GM18502 (cell line): ENCODE results near the gene UBE2E2.
A peak's percentile ranks its signal among the peaks of the same experiment; 100 is the strongest.

Source experiments
- ATAC-seq: cut with Tn5 transposase; IDR thresholded peaks from one replicate; pipeline ENCODE4 v1.9.1; 2021; ENCODE audit warnings: mild to moderate bottlenecking; ENCODE audit not compliant: unreplicated experiment, poor library complexity

Gene UBE2E2

GRCh38 chr3:23192816-23193215, 10.3 kb upstream of the UBE2E2 start:
- no peak for ATAC-seq

GRCh38 chr3:23193831-23194230, 9.3 kb upstream of the UBE2E2 start:
- no peak for ATAC-seq

- ATAC-seq: no peak
These were observed 4.3 kb upstream of the UBE2E2 start for GRCh38 chr3:23198801-23199200.

- ATAC-seq: no peak
These were observed 3.5 kb upstream of the UBE2E2 start for GRCh38 chr3:23199649-23200048.

- no peak for ATAC-seq
These were observed 1.8 kb upstream of the UBE2E2 start for GRCh38 chr3:23201154-23201838.

GRCh38 chr3:23202203-23202920, 765 bp upstream of the UBE2E2 start:
- ATAC-seq: peak; percentile 35

GRCh38 chr3:23203708-23204330, 692 bp downstream of the UBE2E2 start:
- peak; percentile 28 for ATAC-seq

- no peak for ATAC-seq
These were observed 3.2 kb downstream of the UBE2E2 start for GRCh38 chr3:23206366-23206765.

- no peak for ATAC-seq
These were observed 6.0 kb downstream of the UBE2E2 start for GRCh38 chr3:23209103-23209502.

GRCh38 chr3:23209747-23210487, 6.8 kb downstream of the UBE2E2 start:
- no peak for ATAC-seq

GRCh38 chr3:23213813-23214212, 10.7 kb downstream of the UBE2E2 start:
- ATAC-seq: no peak

GRCh38 chr3:23217872-23218554, 14.9 kb downstream of the UBE2E2 start:
- no peak for ATAC-seq

- ATAC-seq: peak; percentile 60
These were observed 16.0 kb downstream of the UBE2E2 start for GRCh38 chr3:23219117-23219516.

GRCh38 chr3:23219552-23219951, 16.4 kb downstream of the UBE2E2 start:
- peak; percentile 47 for ATAC-seq

- ATAC-seq: no peak
These were observed 18.0 kb downstream of the UBE2E2 start for GRCh38 chr3:23221136-23221535.

GRCh38 chr3:23232016-23232415, 28.9 kb downstream of the UBE2E2 start:
- no peak for ATAC-seq

GRCh38 chr3:23232854-23233253, 29.7 kb downstream of the UBE2E2 start:
- ATAC-seq: no peak

- ATAC-seq: no peak
These were observed 32.1 kb downstream of the UBE2E2 start for GRCh38 chr3:23235264-23235663.

- no peak for ATAC-seq
These were observed 33.8 kb downstream of the UBE2E2 start for GRCh38 chr3:23236890-23237289.

- no peak for ATAC-seq
These were observed 35.0 kb downstream of the UBE2E2 start for GRCh38 chr3:23238156-23238555.
